Left lobe of liver (tissue), 2 donors: ENCODE data around the gene ITM2C. TPM values are rescaled to one million over a fixed set of nuclear protein-coding genes. Genes with fewer than 3 reads are reported as not detected.
A peak's percentile ranks its signal among the peaks of the same experiment; 100 is the strongest.

Source experiments
- ATAC-seq: fragments of 200-7000 bp; cut with Tn5 transposase; one replicate; pipeline ENCODE4 v1.9.1; 2020; ENCODE audit warnings: mild to moderate bottlenecking, moderate library complexity
- DNase-seq: peaks from one replicate; pipeline ENCODE4 v3.0.0-alpha.2; 2020; ENCODE audit warnings: low spot score
- total RNA-seq: library from RNA; stranded (reverse); gene quantifications from one replicate; pipeline ENCODE4 v1.2.1, GENCODE V29; 2021
- donor health status: DM: no; HTN: no; CAD: no; lungs with moderate emphysema.
- donor health status: DM: no; HTN: yes; CAD: no.

ITM2C gene
- 14.2 TPM for total RNA-seq

- DNase-seq: peak; percentile 51
- peak; percentile 87 for ATAC-seq
These were observed at the start of gene ITM2C for GRCh38 chr2:230864605-230865306. Gene ITM2C (plus strand): TSS chr2:230864942. CDS start chr2:230865026, 84 bp downstream.

DNA sequence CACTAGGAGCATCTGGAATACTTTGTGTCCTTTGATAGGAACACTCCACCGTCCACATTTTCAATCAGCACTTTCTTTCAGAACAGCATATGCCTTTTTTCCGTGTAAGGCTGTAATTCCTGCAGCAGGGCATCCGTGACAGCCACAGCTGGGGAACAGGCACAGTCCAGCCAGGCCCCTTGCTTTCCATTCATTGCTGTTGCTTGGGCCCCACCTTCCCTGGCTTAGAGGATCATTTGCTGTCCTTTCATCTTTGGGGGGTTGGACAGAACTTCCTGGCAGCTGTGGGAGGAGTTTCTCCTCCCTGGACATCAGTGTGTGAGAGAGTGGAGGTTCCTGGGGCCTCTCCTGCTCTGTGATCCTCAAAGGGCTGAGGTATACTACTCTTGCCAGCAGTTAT is 49.7 kb upstream of the ITM2C start:
- no peak for ATAC-seq
- DNase-seq: no peak

DNA sequence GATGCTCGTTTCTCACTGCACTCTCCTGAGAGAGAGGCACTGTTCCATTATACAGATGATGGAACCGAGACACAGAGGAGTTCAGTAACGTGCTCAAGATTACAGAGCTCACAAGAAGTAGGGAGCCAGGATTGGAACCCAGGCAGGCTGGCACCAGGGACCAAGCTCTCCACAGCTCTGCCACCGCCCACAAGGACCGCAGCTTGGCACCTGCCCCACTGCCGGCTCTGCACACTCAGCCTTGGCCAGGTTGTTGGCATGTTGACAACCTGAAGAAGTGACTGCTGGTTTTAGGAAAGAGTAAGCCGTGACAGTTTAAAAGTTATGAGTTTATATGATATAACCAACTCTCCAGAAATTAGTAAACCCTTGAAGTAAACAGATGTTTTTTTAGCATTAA is 48.0 kb upstream of the ITM2C start:
- ATAC-seq (peak; percentile 71), DNase-seq (no peak)

- DNase-seq (no peak), ATAC-seq (no peak)
These were observed 45.3 kb upstream of the ITM2C start for GRCh38 chr2:230819433-230819832.

DNA sequence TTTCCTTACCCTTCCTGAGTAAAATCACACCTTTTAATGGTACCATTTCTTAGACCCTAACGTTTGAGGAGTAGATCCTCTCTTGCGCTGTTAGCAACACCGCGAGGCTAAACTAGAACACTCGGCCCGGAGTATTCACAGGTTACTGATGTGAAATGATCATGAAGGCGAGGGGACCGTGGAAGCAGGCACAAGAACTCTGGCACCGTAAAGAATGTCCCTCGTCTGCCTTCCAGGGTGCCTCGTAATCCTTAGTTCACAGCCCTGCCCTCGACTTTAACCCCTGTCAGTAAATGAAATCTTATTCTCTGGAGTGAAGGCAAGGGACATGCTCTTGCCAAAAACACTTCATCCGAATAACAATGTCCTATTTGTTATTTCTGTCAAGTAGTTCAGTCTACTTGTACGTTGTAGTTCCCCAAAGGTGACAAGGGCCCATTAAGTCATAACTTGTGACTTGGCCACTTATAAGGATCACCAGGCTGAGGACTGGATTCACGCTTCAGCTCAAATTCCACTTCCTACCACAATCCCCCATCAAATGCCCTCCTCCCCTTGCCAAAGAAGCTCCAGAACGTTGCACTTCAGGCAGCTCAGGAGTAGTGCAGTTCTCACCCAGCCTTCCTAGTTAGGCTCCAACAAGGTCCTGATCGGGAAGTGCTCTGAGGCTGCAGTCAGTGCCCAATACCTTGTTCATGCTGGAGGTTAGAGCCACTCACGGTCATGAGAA is 43.3 kb upstream of the ITM2C start:
- ATAC-seq: no peak
- no peak for DNase-seq

DNA sequence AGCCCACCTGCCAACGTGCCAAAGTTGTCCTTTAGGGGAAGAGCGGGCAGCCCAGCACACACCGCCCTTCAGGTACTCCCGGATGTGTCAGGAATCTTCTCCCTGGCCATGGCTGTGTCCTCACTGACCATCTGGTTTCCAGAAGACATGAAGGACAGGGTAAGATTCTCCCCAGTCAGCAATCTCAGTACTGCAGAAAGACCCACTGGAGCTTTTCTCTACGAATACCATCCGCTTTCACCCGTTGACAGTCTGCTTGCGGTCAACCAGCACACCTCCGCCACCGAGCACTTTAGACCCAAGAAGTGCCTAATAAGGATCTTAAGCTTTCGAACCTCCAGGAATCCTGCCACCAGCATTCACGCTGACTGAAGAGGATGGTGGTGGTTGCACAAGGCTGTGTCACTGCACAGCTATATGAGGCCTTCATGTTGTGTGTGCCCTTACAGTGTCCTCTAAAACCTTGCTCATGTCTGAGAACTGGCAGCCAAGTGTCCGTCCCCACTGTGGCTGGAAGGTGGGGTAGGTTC is 42.7 kb upstream of the ITM2C start:
- no peak for DNase-seq
- no peak for ATAC-seq

- DNase-seq (no peak), ATAC-seq (peak; percentile 9)
These were observed 41.3 kb upstream of the ITM2C start for GRCh38 chr2:230823264-230823964.

GRCh38 chr2:230824406-230824978 is 40.2 kb upstream of the ITM2C start:
- peak; percentile 91 for ATAC-seq
- peak; percentile 54 for DNase-seq

- ATAC-seq: no peak
These were observed 39.4 kb upstream of the ITM2C start for GRCh38 chr2:230825354-230825753.

GRCh38 chr2:230827774-230828271 is 36.9 kb upstream of the ITM2C start:
- ATAC-seq: no peak

More at GRCh38 chr2:230825354-230825753, 39.4 kb upstream of the ITM2C start:
- DNase-seq: no peak

GRCh38 chr2:230828272-230828961 is 36.3 kb upstream of the ITM2C start:
- ATAC-seq: no peak
- no peak for DNase-seq

More at GRCh38 chr2:230827774-230828271, 36.9 kb upstream of the ITM2C start:
- DNase-seq: no peak

GRCh38 chr2:230829293-230829692 is 35.4 kb upstream of the ITM2C start:
- DNase-seq (no peak), ATAC-seq (no peak)

DNA sequence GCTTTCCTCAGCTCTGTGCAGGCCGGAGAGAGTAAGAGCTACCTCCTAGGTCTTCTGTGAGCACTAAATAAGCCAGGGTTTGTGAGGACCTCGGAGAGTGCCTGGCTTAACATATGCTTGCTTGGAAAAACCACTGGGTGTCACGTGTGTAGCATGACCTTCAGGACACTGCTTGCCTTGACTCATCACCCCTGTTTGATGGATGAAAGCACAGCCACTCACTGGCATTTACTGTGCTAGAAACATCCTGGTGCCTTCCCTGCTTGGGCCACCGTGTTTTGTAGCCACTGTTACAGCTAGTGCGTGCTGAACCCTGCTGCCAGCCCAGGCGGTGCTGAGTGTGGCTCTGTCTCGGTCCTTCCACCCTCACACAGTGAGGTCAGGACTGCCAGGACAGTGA is 34.8 kb upstream of the ITM2C start:
- DNase-seq (no peak), ATAC-seq (no peak)

- no peak for ATAC-seq
These were observed 34.3 kb upstream of the ITM2C start for GRCh38 chr2:230830428-230830827.

DNA sequence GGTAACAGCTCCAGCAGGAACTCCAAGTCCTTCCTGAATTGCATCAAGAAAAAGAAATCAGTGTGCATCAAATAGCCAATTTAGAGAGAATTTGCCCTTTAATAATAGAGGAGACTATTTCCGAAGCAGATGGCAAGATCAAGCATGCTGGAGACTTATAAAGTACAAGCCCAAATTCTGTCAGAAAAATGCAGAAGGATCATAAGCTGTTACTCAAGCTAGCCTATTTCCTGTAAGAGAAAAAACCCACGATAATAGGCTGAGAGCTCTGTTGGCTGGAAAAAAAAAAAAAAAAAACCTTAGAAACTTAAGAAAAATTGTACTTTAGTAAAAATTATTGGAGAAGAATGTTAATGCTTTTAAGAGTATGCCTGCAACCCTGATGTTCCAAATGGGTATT is 24.4 kb upstream of the ITM2C start:
- DNase-seq (no peak), ATAC-seq (no peak)

More at GRCh38 chr2:230830428-230830827, 34.3 kb upstream of the ITM2C start:
- no peak for DNase-seq

- ATAC-seq: no peak
- DNase-seq: no peak
These were observed 22.3 kb upstream of the ITM2C start for GRCh38 chr2:230842473-230842872.

- DNase-seq (no peak), ATAC-seq (no peak)
These were observed 21.6 kb upstream of the ITM2C start for GRCh38 chr2:230843132-230843531.

DNA sequence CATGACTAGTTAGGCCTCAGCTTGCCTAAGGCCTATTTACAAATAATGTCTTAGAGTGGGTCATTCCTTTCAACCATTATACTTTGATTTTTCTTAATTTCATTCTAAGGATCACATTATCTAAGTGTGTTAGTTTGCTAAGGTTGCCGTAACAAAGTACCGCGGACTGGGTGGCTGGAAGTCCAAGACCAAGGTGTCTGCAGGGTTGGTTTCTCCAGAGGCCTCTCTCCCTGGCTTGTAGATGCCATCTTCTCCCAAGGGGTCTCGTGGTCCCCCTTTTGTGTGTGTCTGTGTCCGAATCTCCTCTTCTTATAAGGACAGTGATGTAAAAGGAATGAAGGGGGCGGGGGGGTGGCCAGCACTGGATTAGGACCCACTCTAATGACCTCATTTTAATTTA is 18.4 kb upstream of the ITM2C start:
- DNase-seq (no peak), ATAC-seq (no peak)

- DNase-seq (peak; percentile 82), ATAC-seq (peak; percentile 99)
These were observed 16.8 kb upstream of the ITM2C start for GRCh38 chr2:230847883-230848388.
